ENCODE measurements around the gene CYTIP. TPM values are rescaled to one million over a fixed set of nuclear protein-coding genes. Genes with fewer than 3 reads are reported as not detected.

The CYTIP gene
- total and polyA plus RNA-seq, 2 of the 13 experiments (the other 11 are each of a cell fraction or from before 2014, with no cell fraction given): not detected

DNA sequence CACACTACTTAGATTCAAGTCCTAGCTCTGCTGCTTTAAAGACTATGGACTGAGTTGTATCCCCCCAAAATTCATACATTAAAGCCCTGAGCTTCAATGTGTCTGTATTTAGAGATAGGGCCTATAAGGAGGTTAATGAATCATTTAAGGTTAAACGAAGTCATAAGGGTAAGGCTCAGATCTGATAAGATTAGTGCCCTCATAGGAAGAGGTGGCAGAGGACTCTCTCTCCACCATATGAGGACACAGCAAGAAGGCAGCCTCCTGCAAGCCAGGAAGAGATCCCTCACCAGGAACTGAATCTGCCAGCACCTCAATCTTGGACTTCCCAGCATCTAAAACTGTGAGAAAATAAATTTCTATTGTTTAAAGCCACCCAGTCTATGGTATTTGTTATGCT lies 3.1 kb upstream of the CYTIP start (continued):
- TF ChIP-seq ZNF230 (CRISPR knock-in tag; IDR thresholded peaks at IDR 0.05): no peak
- TF ChIP-seq KLF15 (CRISPR knock-in tag; IDR thresholded peaks at IDR 0.05; ENCODE audit: borderline replicate concordance): no peak
- TF ChIP-seq, protein P1, sequence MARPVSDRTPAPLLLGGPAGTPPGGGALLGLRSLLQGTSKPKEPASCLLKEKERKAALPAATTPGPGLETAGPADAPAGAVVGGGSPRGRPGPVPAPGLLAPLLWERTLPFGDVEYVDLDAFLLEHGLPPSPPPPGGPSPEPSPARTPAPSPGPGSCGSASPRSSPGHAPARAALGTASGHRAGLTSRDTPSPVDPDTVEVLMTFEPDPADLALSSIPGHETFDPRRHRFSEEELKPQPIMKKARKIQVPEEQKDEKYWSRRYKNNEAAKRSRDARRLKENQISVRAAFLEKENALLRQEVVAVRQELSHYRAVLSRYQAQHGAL (CRISPR knock-in tag; IDR thresholded peaks at IDR 0.05; ENCODE audit: not compliant biosample characterization): no peak
- TF ChIP-seq, protein P2, sequence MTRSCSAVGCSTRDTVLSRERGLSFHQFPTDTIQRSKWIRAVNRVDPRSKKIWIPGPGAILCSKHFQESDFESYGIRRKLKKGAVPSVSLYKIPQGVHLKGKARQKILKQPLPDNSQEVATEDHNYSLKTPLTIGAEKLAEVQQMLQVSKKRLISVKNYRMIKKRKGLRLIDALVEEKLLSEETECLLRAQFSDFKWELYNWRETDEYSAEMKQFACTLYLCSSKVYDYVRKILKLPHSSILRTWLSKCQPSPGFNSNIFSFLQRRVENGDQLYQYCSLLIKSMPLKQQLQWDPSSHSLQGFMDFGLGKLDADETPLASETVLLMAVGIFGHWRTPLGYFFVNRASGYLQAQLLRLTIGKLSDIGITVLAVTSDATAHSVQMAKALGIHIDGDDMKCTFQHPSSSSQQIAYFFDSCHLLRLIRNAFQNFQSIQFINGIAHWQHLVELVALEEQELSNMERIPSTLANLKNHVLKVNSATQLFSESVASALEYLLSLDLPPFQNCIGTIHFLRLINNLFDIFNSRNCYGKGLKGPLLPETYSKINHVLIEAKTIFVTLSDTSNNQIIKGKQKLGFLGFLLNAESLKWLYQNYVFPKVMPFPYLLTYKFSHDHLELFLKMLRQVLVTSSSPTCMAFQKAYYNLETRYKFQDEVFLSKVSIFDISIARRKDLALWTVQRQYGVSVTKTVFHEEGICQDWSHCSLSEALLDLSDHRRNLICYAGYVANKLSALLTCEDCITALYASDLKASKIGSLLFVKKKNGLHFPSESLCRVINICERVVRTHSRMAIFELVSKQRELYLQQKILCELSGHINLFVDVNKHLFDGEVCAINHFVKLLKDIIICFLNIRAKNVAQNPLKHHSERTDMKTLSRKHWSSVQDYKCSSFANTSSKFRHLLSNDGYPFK (CRISPR knock-in tag; IDR thresholded peaks at IDR 0.05; ENCODE audit: borderline replicate concordance): no peak
- no peak for TF ChIP-seq NRL (CRISPR knock-in tag; IDR thresholded peaks at IDR 0.05; ENCODE audit: borderline replicate concordance)
- TF ChIP-seq, protein P3, sequence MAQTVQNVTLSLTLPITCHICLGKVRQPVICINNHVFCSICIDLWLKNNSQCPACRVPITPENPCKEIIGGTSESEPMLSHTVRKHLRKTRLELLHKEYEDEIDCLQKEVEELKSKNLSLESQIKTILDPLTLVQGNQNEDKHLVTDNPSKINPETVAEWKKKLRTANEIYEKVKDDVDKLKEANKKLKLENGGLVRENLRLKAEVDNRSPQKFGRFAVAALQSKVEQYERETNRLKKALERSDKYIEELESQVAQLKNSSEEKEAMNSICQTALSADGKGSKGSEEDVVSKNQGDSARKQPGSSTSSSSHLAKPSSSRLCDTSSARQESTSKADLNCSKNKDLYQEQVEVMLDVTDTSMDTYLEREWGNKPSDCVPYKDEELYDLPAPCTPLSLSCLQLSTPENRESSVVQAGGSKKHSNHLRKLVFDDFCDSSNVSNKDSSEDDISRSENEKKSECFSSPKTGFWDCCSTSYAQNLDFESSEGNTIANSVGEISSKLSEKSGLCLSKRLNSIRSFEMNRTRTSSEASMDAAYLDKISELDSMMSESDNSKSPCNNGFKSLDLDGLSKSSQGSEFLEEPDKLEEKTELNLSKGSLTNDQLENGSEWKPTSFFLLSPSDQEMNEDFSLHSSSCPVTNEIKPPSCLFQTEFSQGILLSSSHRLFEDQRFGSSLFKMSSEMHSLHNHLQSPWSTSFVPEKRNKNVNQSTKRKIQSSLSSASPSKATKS (CRISPR knock-in tag; IDR thresholded peaks at IDR 0.05): no peak
- TF ChIP-seq, protein P4, sequence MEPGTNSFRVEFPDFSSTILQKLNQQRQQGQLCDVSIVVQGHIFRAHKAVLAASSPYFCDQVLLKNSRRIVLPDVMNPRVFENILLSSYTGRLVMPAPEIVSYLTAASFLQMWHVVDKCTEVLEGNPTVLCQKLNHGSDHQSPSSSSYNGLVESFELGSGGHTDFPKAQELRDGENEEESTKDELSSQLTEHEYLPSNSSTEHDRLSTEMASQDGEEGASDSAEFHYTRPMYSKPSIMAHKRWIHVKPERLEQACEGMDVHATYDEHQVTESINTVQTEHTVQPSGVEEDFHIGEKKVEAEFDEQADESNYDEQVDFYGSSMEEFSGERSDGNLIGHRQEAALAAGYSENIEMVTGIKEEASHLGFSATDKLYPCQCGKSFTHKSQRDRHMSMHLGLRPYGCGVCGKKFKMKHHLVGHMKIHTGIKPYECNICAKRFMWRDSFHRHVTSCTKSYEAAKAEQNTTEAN (CRISPR knock-in tag; conservative IDR thresholded peaks at IDR 0.05): no peak
